ENCODE measurements around the gene MAP3K21.

GRCh38 chr1:233387585-233387984 is 60.1 kb downstream of the MAP3K21 start:
- TF ChIP-seq CTCF (IDR thresholded peaks at IDR 0.05) (no peak), POLR2A (IDR thresholded peaks at IDR 0.05) (no peak)
